ENCODE measurements around the gene HRH3. TPM values are rescaled to one million over a fixed set of nuclear protein-coding genes. Genes with fewer than 3 reads are reported as not detected.

HRH3 gene
- total RNA-seq, 1 donor from 2014 or later, result not detected

DNA sequence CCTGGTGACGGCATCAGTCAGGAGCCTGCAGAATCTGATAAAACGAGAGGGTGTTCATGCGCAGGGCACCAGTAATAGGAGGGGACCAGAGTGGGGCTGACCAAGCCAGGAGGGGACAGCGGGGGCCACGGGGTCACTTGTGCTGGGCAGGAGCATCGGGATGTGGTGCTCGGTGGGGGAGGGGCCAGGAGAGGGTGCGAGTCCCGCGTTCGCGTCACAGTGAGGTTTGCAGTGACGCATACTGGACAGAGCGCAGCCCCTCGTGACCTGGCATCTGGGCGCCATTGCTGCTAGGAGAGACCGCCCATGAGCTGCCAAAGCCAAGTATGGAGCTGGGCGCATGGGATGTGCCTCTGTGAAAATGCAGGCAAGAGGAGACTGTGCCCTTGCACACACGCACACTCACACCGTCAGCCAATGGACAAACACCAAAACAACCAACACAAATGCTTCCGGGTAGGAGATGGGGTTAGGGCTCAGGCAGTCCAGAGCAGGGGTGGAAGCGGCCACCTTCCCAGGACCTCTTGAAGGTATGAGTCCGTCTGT, 51.1 kb downstream of the HRH3 start:
- H3K27me3 Mint-ChIP-seq (ENCODE audit: low read depth), result no peaks in the 10 kb centered on the region
- H3K4me1 Mint-ChIP-seq, result no peaks in the 10 kb centered on the region
- H3K27ac Mint-ChIP-seq, result no peak overlapping the region
- no peak overlapping the region for H3K4me3 Mint-ChIP-seq
- H3K36me3 Mint-ChIP-seq, result peaks cover 17% of the 10 kb centered on the region
- TF ChIP-seq, protein P1, sequence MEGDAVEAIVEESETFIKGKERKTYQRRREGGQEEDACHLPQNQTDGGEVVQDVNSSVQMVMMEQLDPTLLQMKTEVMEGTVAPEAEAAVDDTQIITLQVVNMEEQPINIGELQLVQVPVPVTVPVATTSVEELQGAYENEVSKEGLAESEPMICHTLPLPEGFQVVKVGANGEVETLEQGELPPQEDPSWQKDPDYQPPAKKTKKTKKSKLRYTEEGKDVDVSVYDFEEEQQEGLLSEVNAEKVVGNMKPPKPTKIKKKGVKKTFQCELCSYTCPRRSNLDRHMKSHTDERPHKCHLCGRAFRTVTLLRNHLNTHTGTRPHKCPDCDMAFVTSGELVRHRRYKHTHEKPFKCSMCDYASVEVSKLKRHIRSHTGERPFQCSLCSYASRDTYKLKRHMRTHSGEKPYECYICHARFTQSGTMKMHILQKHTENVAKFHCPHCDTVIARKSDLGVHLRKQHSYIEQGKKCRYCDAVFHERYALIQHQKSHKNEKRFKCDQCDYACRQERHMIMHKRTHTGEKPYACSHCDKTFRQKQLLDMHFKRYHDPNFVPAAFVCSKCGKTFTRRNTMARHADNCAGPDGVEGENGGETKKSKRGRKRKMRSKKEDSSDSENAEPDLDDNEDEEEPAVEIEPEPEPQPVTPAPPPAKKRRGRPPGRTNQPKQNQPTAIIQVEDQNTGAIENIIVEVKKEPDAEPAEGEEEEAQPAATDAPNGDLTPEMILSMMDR (IDR thresholded peaks at IDR 0.05; ENCODE audit: unreplicated experiment), result no peak
- no peak for DNase-seq (ENCODE audit: low spot score in 2 of 2, unreplicated experiment in 2 of 2)
- H3K9me3 Mint-ChIP-seq, result no peaks in the 10 kb centered on the region

GRCh38 chr20:62168061-62168460, 52.0 kb downstream of the HRH3 start:
- Mint-ChIP-seq H3K27me3 (ENCODE audit: low read depth) (no peaks in the 10 kb centered on the region), H3K4me3 (no peak overlapping the region), H3K9me3 (no peaks in the 10 kb centered on the region), H3K36me3 (peaks cover 16% of the 10 kb centered on the region), H3K27ac (no peak overlapping the region), H3K4me1 (no peaks in the 10 kb centered on the region)
- DNase-seq (ENCODE audit: low spot score in 2 of 2, unreplicated experiment in 2 of 2), result no peak
- TF ChIP-seq, protein P1 (IDR thresholded peaks at IDR 0.05; ENCODE audit: unreplicated experiment), result no peak

DNA sequence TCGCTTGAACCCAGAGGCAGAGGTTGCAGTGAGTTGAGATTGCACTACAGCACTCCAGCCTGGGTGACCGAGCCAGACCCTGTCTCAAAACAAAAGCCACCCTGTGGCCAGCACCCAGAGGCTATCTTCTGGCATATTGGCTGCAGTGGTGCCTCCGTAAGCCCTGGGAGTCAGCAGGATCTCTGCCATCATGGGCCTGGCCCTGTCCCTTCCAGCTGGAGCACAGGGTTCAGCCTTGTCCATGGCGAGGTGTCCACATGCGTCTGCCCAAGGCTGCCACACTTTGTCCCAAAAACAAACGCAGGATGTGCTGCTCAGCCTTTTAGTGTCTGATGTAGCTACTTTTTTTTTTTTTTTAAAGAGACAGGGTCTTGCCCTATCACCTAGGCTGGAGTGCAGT, 52.6 kb downstream of the HRH3 start:
- no peak for DNase-seq (ENCODE audit: low spot score in 2 of 2, unreplicated experiment in 2 of 2)
- H3K4me1 Mint-ChIP-seq, result no peaks in the 10 kb centered on the region
- H3K9me3 Mint-ChIP-seq, result no peaks in the 10 kb centered on the region
- H3K36me3 Mint-ChIP-seq, result peaks cover 16% of the 10 kb centered on the region
- no peaks in the 10 kb centered on the region for H3K27me3 Mint-ChIP-seq (ENCODE audit: low read depth)
- TF ChIP-seq, protein P1 (IDR thresholded peaks at IDR 0.05; ENCODE audit: unreplicated experiment), result no peak
- no peak overlapping the region for H3K27ac Mint-ChIP-seq
- no peak overlapping the region for H3K4me3 Mint-ChIP-seq

DNA sequence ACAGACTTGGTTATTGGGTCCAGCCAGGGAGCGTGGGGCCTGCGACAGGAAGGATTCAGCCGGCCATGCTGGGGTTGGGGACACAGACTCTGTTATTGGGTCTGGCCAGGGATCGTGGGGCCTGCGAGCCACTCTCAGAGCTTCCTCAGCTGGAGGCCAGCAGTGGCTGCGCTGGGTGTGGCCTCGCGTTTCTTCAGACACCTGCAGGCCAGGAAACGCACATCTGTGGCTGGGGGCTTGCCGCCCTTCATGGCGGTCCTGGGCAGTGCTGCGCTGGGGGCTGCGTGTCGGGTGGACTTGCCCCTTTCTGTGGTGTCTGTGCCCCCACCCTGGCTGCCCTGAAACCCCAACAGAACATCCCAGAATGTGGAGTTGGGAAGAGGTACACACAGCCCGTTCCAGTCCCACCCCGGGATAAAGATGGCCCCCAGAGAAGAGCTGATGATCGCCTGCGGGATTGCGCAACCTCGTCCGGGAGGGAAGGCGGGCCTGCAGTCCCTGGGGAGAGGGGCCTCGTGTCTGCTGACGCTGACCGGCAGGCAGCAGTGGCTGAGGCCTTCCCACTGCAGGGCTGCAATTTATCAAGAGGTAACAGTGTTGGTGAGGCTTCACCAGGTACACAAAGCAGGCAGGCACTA, 54.2 kb downstream of the HRH3 start:
- no peak overlapping the region for H3K4me3 Mint-ChIP-seq
- H3K36me3 Mint-ChIP-seq, result peaks cover 13% of the 10 kb centered on the region
- H3K27ac Mint-ChIP-seq, result no peak overlapping the region
- no peaks in the 10 kb centered on the region for H3K27me3 Mint-ChIP-seq (ENCODE audit: low read depth)
- H3K4me1 Mint-ChIP-seq, result no peaks in the 10 kb centered on the region
- TF ChIP-seq, protein P1 (IDR thresholded peaks at IDR 0.05; ENCODE audit: unreplicated experiment), result no peak
- no peaks in the 10 kb centered on the region for H3K9me3 Mint-ChIP-seq
- DNase-seq (ENCODE audit: low spot score in 2 of 2, unreplicated experiment in 2 of 2), result no peak

Other genes starting within 250 kb of the HRH3 start
- 27.5 to 28.8 TPM (median 28.1 TPM) in 3 replicates for gene TAF4, start 154.4 kb downstream of the HRH3 start, total RNA-seq
- 60.3 to 64.3 TPM (median 63.9 TPM) in 3 replicates for gene LSM14B, start 97.8 kb downstream of the HRH3 start, total RNA-seq
- gene PSMA7, start 76.9 kb downstream of the HRH3 start, total RNA-seq, result 195 to 210 TPM (median 201 TPM) in 3 replicates
- gene SS18L1, start 76.5 kb downstream of the HRH3 start, total RNA-seq, result 26.2 to 30.6 TPM (median 27.5 TPM) in 3 replicates
- 29.4 to 31.6 TPM (median 29.5 TPM) in 3 replicates for gene MTG2, start 37.2 kb downstream of the HRH3 start, total RNA-seq
- gene OSBPL2, start 18.2 kb upstream of the HRH3 start, total RNA-seq, result 57.1 to 60.9 TPM (median 57.7 TPM) in 3 replicates
- gene ADRM1, start 82.7 kb upstream of the HRH3 start, total RNA-seq, result 58.8 to 60.8 TPM (median 59.0 TPM) in 3 replicates
- gene LAMA5, start 147.0 kb upstream of the HRH3 start, total RNA-seq, result 571 to 618 TPM (median 601 TPM) in 3 replicates
- gene RPS21, start 166.8 kb upstream of the HRH3 start, total RNA-seq, result 1,089 to 1,145 TPM (median 1,126 TPM) in 3 replicates
- 22.8 to 23.7 TPM (median 23.6 TPM) in 3 replicates for gene CABLES2, start 187.0 kb upstream of the HRH3 start, total RNA-seq
- gene RBBP8NL, start 207.3 kb upstream of the HRH3 start, total RNA-seq, result 12.3 to 13.5 TPM (median 12.6 TPM) in 3 replicates